PC-3 (cell line): Measurements from ENCODE around the gene PSMA4. TPM values are rescaled to one million over a fixed set of nuclear protein-coding genes. Genes with fewer than 3 reads are reported as not detected.

Source experiments
- ATAC-seq: fragments of 200-7000 bp; cut with Tn5 transposase; 2 replicates; pipeline ENCODE4 v1.9.1; 2020; ENCODE audit warnings: mild to moderate bottlenecking, moderate library complexity
- BruUV-seq: library from RNA; stranded (reverse); fragments of 400-500 nt; replicated peaks from 2 replicates; lab custom pipeline; 2021; lab: Mats Ljungman, UMichigan
- CTCF ChIA-PET: fragments of 300-600 bp; sonication (Branson Sonifier 250); formaldehyde crosslinking; loops from one replicate; lab custom pipeline; 2022; ENCODE audit warnings: antibody characterized with exemption; lab: Charles Lee
- POLR2A ChIA-PET: fragments of 300-600 bp; sonication (Branson Sonifier 250); formaldehyde crosslinking; loops from one replicate; lab custom pipeline; 2022; ENCODE audit warnings: antibody characterized with exemption; ENCODE audit not compliant: unreplicated experiment; lab: Charles Lee
- DNase-seq: peaks from one replicate; pipeline ENCODE4 v3.0.0-alpha.2; 2015
- H2AFZ ChIP-seq: fragments of 300-600 bp; sonication (generic); 2 replicates; pipeline ENCODE4 v1.6.0; 2016; ENCODE audit warnings: antibody characterized with exemption, low read length
- H3F3A ChIP-seq: fragments of 300-600 bp; sonication (generic); one replicate; pipeline ENCODE4 v1.6.0; 2017; ENCODE audit warnings: antibody characterized with exemption, low read length, control low read depth, mild to moderate bottlenecking; ENCODE audit not compliant: unreplicated experiment
- H3K27ac ChIP-seq: fragments of 300-600 bp; sonication (generic); 2 replicates; pipeline ENCODE4 v1.5.1; 2016; ENCODE audit warnings: mild to moderate bottlenecking, low read length
- H3K27me3 ChIP-seq: fragments of 300-600 bp; sonication (generic); 2 replicates; pipeline ENCODE4 v1.6.1; 2016; ENCODE audit warnings: low read length, mixed read lengths
- H3K36me3 ChIP-seq: fragments of 300-600 bp; sonication (generic); 2 replicates; pipeline ENCODE4 v1.6.1; 2016; ENCODE audit warnings: low read depth, mixed run types, low read length, mixed read lengths
- H3K4me1 ChIP-seq: fragments of 300-600 bp; sonication (generic); 2 replicates; pipeline ENCODE4 v1.5.1; 2016; ENCODE audit warnings: low read length; ENCODE audit not compliant: insufficient read depth
- H3K4me2 ChIP-seq: fragments of 300-600 bp; sonication (generic); 2 replicates; pipeline ENCODE4 v1.6.0; 2016; ENCODE audit warnings: low read length
- H3K4me3 ChIP-seq: fragments of 300-600 bp; sonication (generic); 2 replicates; pipeline ENCODE4 v1.5.1; 2016; ENCODE audit warnings: mild to moderate bottlenecking, low read length, mixed read lengths
- H3K79me2 ChIP-seq: fragments of 300-600 bp; sonication (generic); 2 replicates; pipeline ENCODE4 v1.6.1; 2017; ENCODE audit warnings: low read length, mixed read lengths
- H3K9ac ChIP-seq: fragments of 300-600 bp; sonication (generic); 2 replicates; pipeline ENCODE4 v1.6.0; 2016; ENCODE audit warnings: mild to moderate bottlenecking, low read length
- H3K9me2 ChIP-seq: fragments of 300-600 bp; sonication (generic); replicated peaks from 2 replicates; pipeline ENCODE4 v1.6.1; 2016; ENCODE audit warnings: mixed run types, low read length, mixed read lengths
- H3K9me3 ChIP-seq: fragments of 300-600 bp; sonication (generic); 2 replicates; pipeline ENCODE4 v1.6.1; 2016; ENCODE audit warnings: low read length, mixed read lengths
- H4K20me1 ChIP-seq: fragments of 300-600 bp; sonication (generic); 2 replicates; pipeline ENCODE4 v1.6.1; 2016; ENCODE audit warnings: low read length, mixed read lengths
- CTCF ChIP-seq: fragments of 300-600 bp; sonication (generic); conservative IDR thresholded peaks from 2 replicates; pipeline ENCODE4 v1.5.1; 2017; ENCODE audit warnings: antibody characterized with exemption, low read depth, mild to moderate bottlenecking, low read length
- EZH2 ChIP-seq: fragments of 300-600 bp; sonication (generic); IDR thresholded peaks from one replicate; pipeline ENCODE4 v1.6.1; 2017; ENCODE audit warnings: antibody characterized with exemption, mild to moderate bottlenecking, low read length; ENCODE audit not compliant: unreplicated experiment
- EZH2phosphoT487 ChIP-seq: fragments of 300-600 bp; sonication (generic); IDR thresholded peaks from 2 replicates; pipeline ENCODE4 v1.6.1; 2018; ENCODE audit warnings: mild to moderate bottlenecking, antibody characterized with exemption, low read length, borderline replicate concordance
- intact Hi-C: fragments of 100-400 bp; cut with micrococcal nuclease; formaldehyde crosslinking; loops from 2 replicates; pipeline ENCODE4 v1.9.0; 2023
- total RNA-seq: library from RNA; depleted of rRNA; stranded (reverse); fragments of >200 nt; gene quantifications from 2 replicates; pipeline ENCODE4 v1.2.3, GENCODE V29; 2014

PSMA4 gene
- total RNA-seq, 1 experiment from 2014 or later, result 245 TPM

GRCh38 chr15:78561490-78561889 lies 21.2 kb downstream of the PSMA4 start:
- Histone ChIP-seq H3K4me3 (no peak overlapping the region), H3K9me3 (no peaks in the 10 kb centered on the region), H2AFZ (no peak overlapping the region), H3K27me3 (no peaks in the 10 kb centered on the region), H3K79me2 (no peaks in the 10 kb centered on the region), H3F3A (peaks cover 5% of the 10 kb centered on the region), H3K4me2 (no peak overlapping the region), H3K4me1 (peaks cover 4% of the 10 kb centered on the region), H3K9ac (no peak overlapping the region), H3K36me3 (no peaks in the 10 kb centered on the region), H4K20me1 (no peaks in the 10 kb centered on the region), H3K27ac (no peak overlapping the region), H3K9me2 (no peaks in the 10 kb centered on the region)
- no peak for ATAC-seq
- ChIA-PET POLR2A (no interaction called here), CTCF (no interaction called here)
- TF ChIP-seq EZH2 (no peak), EZH2phosphoT487 (no peak), CTCF (no peak)
- no TSS peak for BruUV-seq
- intact Hi-C loops, result no loop called here
- DNase-seq, result no peak

- Histone ChIP-seq H3F3A (peaks cover 6% of the 10 kb centered on the region), H3K9me3 (no peaks in the 10 kb centered on the region), H4K20me1 (no peaks in the 10 kb centered on the region), H3K9ac (no peak overlapping the region), H3K4me1 (peaks cover 4% of the 10 kb centered on the region), H2AFZ (no peak overlapping the region), H3K9me2 (no peaks in the 10 kb centered on the region), H3K4me2 (no peak overlapping the region), H3K79me2 (peaks cover 10% of the 10 kb centered on the region), H3K27ac (no peak overlapping the region), H3K4me3 (no peak overlapping the region), H3K36me3 (no peaks in the 10 kb centered on the region), H3K27me3 (no peaks in the 10 kb centered on the region)
- intact Hi-C loops, result no loop called here
- DNase-seq (no peak), ATAC-seq (no peak)
- ChIA-PET POLR2A (no interaction called here), CTCF (no interaction called here)
- BruUV-seq, result no TSS peak
- TF ChIP-seq EZH2 (no peak), CTCF (no peak), EZH2phosphoT487 (no peak)
These were observed 22.8 kb downstream of the PSMA4 start for GRCh38 chr15:78563092-78563491.

GRCh38 chr15:78564743-78565096 lies 24.5 kb downstream of the PSMA4 start:
- H3K27me3 ChIP-seq, result no peaks in the 10 kb centered on the region
- H2AFZ ChIP-seq, result peak overlapping the region; percentile 89
- no peaks in the 10 kb centered on the region for H4K20me1 ChIP-seq
- H3K79me2 ChIP-seq, result peaks cover 24% of the 10 kb centered on the region
- intact Hi-C loops, result loop anchor here (2.0 kb wide), 1 partner anchor 18 kb away; no protein-coding TSS in a partner anchor
- no peak overlapping the region for H3K27ac ChIP-seq
- peak overlapping the region; percentile 77 for H3K4me3 ChIP-seq
- peak overlapping the region; percentile 84 for H3K4me2 ChIP-seq
- H3K36me3 ChIP-seq, result no peaks in the 10 kb centered on the region
- ATAC-seq, result no peak
- POLR2A ChIA-PET, result interaction anchor here (0.5 to 0.6 kb wide), 3 partner anchors 9 to 529 kb away, joined by 4 to 24 read pairs (median 15); no protein-coding TSS in a partner anchor
- no peak overlapping the region for H3K9ac ChIP-seq
- CTCF ChIA-PET, result interaction anchor here (0.6 kb wide), 1 partner anchor 56 kb away, joined by 5 read pairs; no protein-coding TSS in a partner anchor
- DNase-seq, result no peak
- H3K4me1 ChIP-seq, result peaks cover 4% of the 10 kb centered on the region
- H3K9me2 ChIP-seq, result no peaks in the 10 kb centered on the region
- BruUV-seq, result no TSS peak
- H3K9me3 ChIP-seq, result no peaks in the 10 kb centered on the region
- no peak for TF ChIP-seq EZH2
- no peak for TF ChIP-seq EZH2phosphoT487
- TF ChIP-seq CTCF, result no peak
- H3F3A ChIP-seq, result peaks cover 6% of the 10 kb centered on the region
